Measurements from ENCODE around the gene AMMECR1L. TPM values are rescaled to one million over a fixed set of nuclear protein-coding genes. Genes with fewer than 3 reads are reported as not detected.
"Not testable (repeated sequence)": the region's sequence is repeated elsewhere in the genome, so short reads cannot be mapped to it uniquely, and the experiment has no call there.

AMMECR1L gene
- total RNA-seq, 8 experiments from 2014 or later: 9.5 to 23.5 (median 14.7) TPM

- in situ Hi-C loops (cut with MboI; ENCODE audit: low pct_unique_long_range_greater_than_20kb in 2 of 9, low sequenced_read_pairs in 9 of 9, unreplicated experiment in 9 of 9): loop anchor here in 1 of 9 experiments (25.0 kb wide), 1 partner anchor 111 kb away; no protein-coding TSS in a partner anchor
- no peak for ATAC-seq (replicated peaks in 6 of 8)
- H3K4me3 ChIP-seq: no peak overlapping the region
- H3K27ac ChIP-seq: no peak overlapping the region
- H3K4me1 ChIP-seq (replicated peaks in 1 of 2): no peaks in the 10 kb centered on the region
- WGBS, 10 experiments: 60 to 95% (median 80%) methylated on average over 2 to 7 of the region's 12 CpGs; no CpG with 5 or more reads in 1 of the 10 experiments
These were observed 15.7 kb upstream of the AMMECR1L start for GRCh38 chr2:127901339-127902056.

- in situ Hi-C loops (cut with MboI; ENCODE audit: low pct_unique_long_range_greater_than_20kb in 2 of 9, low sequenced_read_pairs in 9 of 9, unreplicated experiment in 9 of 9): no loop called here
- H3K27ac ChIP-seq: no peak overlapping the region
- no peaks in the 10 kb centered on the region for H3K4me1 ChIP-seq (replicated peaks in 1 of 2)
- H3K4me3 ChIP-seq: no peak overlapping the region
- 80 to 90% (median 80%) methylated on average over 1 of the region's 1 CpG; no CpG with 5 or more reads in 6 of the 10 experiments for WGBS, 10 experiments
- ATAC-seq (replicated peaks in 6 of 8): no peak
These were observed 11.9 kb upstream of the AMMECR1L start for GRCh38 chr2:127897531-127898211.

- in situ Hi-C loops (cut with MboI; ENCODE audit: low pct_unique_long_range_greater_than_20kb in 2 of 9, low sequenced_read_pairs in 9 of 9, unreplicated experiment in 9 of 9): no loop called here
- Histone ChIP-seq H3K4me1 (replicated peaks in 1 of 2) (no peaks in the 10 kb centered on the region), H3K27ac (no peak overlapping the region), H3K4me3 (no peak overlapping the region)
- 20 to 100% (median 80%) methylated on average over 1 to 2 of the region's 5 CpGs; no CpG with 5 or more reads in 1 of the 10 experiments for WGBS, 10 experiments
- no peak for ATAC-seq (replicated peaks in 6 of 8)
These were observed 7.7 kb upstream of the AMMECR1L start for GRCh38 chr2:127893494-127893893.

- no peak for ATAC-seq (replicated peaks in 6 of 8)
- Histone ChIP-seq H3K27ac (no peak overlapping the region), H3K4me3 (no peak overlapping the region), H3K4me1 (replicated peaks in 1 of 2) (peaks cover 0 to under 1% of the 10 kb centered on the region in 2 donors)
- in situ Hi-C loops (cut with MboI; ENCODE audit: low pct_unique_long_range_greater_than_20kb in 2 of 9, low sequenced_read_pairs in 9 of 9, unreplicated experiment in 9 of 9): no loop called here
- WGBS, 10 experiments: 80 to 100% (median 92%) methylated on average over 2 to 13 of the region's 14 CpGs; no CpG with 5 or more reads in 3 of the 10 experiments
These were observed 7.3 kb upstream of the AMMECR1L start for GRCh38 chr2:127893033-127893432.

- no peak overlapping the region for H3K27ac ChIP-seq
- 50 to 100% (median 77%) methylated on average over 1 to 3 of the region's 5 CpGs; no CpG with 5 or more reads in 7 of the 10 experiments for WGBS, 10 experiments
- ATAC-seq (replicated peaks in 6 of 8): no peak
- peaks cover 6 to 9% of the 10 kb centered on the region in 2 donors for H3K4me1 ChIP-seq (replicated peaks in 1 of 2)
- no peak overlapping the region for H3K4me3 ChIP-seq
- in situ Hi-C loops (cut with MboI; ENCODE audit: low pct_unique_long_range_greater_than_20kb in 2 of 9, low sequenced_read_pairs in 9 of 9, unreplicated experiment in 9 of 9): no loop called here
These were observed 6.1 kb upstream of the AMMECR1L start for GRCh38 chr2:127891811-127892210.

GRCh38 chr2:127890756-127891155 is 5.0 kb upstream of the AMMECR1L start:
- ATAC-seq (replicated peaks in 6 of 8); H3K27ac ChIP-seq; H3K4me3 ChIP-seq; in situ Hi-C loops (cut with MboI; ENCODE audit: low pct_unique_long_range_greater_than_20kb in 2 of 9, low sequenced_read_pairs in 9 of 9, unreplicated experiment in 9 of 9); H3K4me1 ChIP-seq (replicated peaks in 1 of 2): not testable (repeated sequence)
- WGBS, 10 experiments: 78 to 100% (median 89%) methylated on average over 1 to 6 of the region's 7 CpGs; no CpG with 5 or more reads in 4 of the 10 experiments

- 100% methylated on average over 1 of the region's 1 CpG; no CpG with 5 or more reads in 4 of the 10 experiments for WGBS, 10 experiments
- in situ Hi-C loops (cut with MboI; ENCODE audit: low pct_unique_long_range_greater_than_20kb in 2 of 9, low sequenced_read_pairs in 9 of 9, unreplicated experiment in 9 of 9): no loop called here
- Histone ChIP-seq H3K4me3 (no peak overlapping the region), H3K27ac (no peak overlapping the region), H3K4me1 (replicated peaks in 1 of 2) (peaks cover 12 to 18% of the 10 kb centered on the region in 2 donors)
- ATAC-seq (replicated peaks in 6 of 8): no peak
These were observed 3.0 kb upstream of the AMMECR1L start for GRCh38 chr2:127888772-127889171.

- Histone ChIP-seq H3K4me3 (peak overlapping the region; percentile 44 to 91 (median 70)), H3K27ac (no peak overlapping the region), H3K4me1 (replicated peaks in 1 of 2) (peaks cover 12 to 18% of the 10 kb centered on the region in 2 donors)
- in situ Hi-C loops (cut with MboI; ENCODE audit: low pct_unique_long_range_greater_than_20kb in 2 of 9, low sequenced_read_pairs in 9 of 9, unreplicated experiment in 9 of 9): no loop called here
- 0 to 80% (median 67%) methylated on average over 1 of the region's 1 CpG; no CpG with 5 or more reads in 3 of the 10 experiments for WGBS, 10 experiments
- ATAC-seq (replicated peaks in 6 of 8): no peak
These were observed 2.0 kb upstream of the AMMECR1L start for GRCh38 chr2:127887776-127888130.

- peak overlapping the region; percentile 44 to 91 (median 70) for H3K4me3 ChIP-seq
These were observed 1.5 kb upstream of the AMMECR1L start for GRCh38 chr2:127887082-127887775.

GRCh38 chr2:127886593-127886935 is 808 bp upstream of the AMMECR1L start:
- ATAC-seq (replicated peaks in 6 of 8): peak; percentile 16 to 48 (median 32)
- peaks cover 12 to 18% of the 10 kb centered on the region in 2 donors for H3K4me1 ChIP-seq (replicated peaks in 1 of 2)
- no CpG with 5 or more reads among the region's 32 CpGs for WGBS, 10 experiments
- in situ Hi-C loops (cut with MboI; ENCODE audit: low pct_unique_long_range_greater_than_20kb in 2 of 9, low sequenced_read_pairs in 9 of 9, unreplicated experiment in 9 of 9): not testable (repeated sequence)
- peak overlapping the region; percentile 80 to 91 for H3K27ac ChIP-seq
- H3K4me3 ChIP-seq: peak overlapping the region; percentile 44 to 91 (median 70)

More at GRCh38 chr2:127887082-127887775, 1.5 kb upstream of the AMMECR1L start:
- H3K4me1 ChIP-seq (replicated peaks in 1 of 2): peaks cover 12 to 18% of the 10 kb centered on the region in 2 donors
- H3K27ac ChIP-seq: peak overlapping the region; percentile 52 to 57
- no peak for ATAC-seq (replicated peaks in 6 of 8)
- WGBS, 10 experiments: 22 to 90% (median 59%) methylated on average over 2 to 6 of the region's 8 CpGs
- in situ Hi-C loops (cut with MboI; ENCODE audit: low pct_unique_long_range_greater_than_20kb in 2 of 9, low sequenced_read_pairs in 9 of 9, unreplicated experiment in 9 of 9): no loop called here

GRCh38 chr2:127884861-127885740 is 655 bp downstream of the AMMECR1L start:
- peaks cover 12 to 18% of the 10 kb centered on the region in 2 donors for H3K4me1 ChIP-seq (replicated peaks in 1 of 2)
- WGBS, 10 experiments: 0 to 5% (median 0%) methylated on average over 1 to 10 of the region's 61 CpGs; no CpG with 5 or more reads in 5 of the 10 experiments
- peak overlapping the region; percentile 44 to 91 (median 70) for H3K4me3 ChIP-seq
- in situ Hi-C loops (cut with MboI; ENCODE audit: low pct_unique_long_range_greater_than_20kb in 2 of 9, low sequenced_read_pairs in 9 of 9, unreplicated experiment in 9 of 9): not testable (repeated sequence)
- ATAC-seq (replicated peaks in 6 of 8): peak; percentile 9 to 38 (median 26)
- peak overlapping the region; percentile 88 to 91 for H3K27ac ChIP-seq

- in situ Hi-C loops (cut with MboI; ENCODE audit: low pct_unique_long_range_greater_than_20kb in 2 of 9, low sequenced_read_pairs in 9 of 9, unreplicated experiment in 9 of 9): no loop called here
- ATAC-seq (replicated peaks in 6 of 8): peak in 1 of 8 experiments; percentile 1
- H3K27ac ChIP-seq: no peak overlapping the region
- peaks cover 12 to 18% of the 10 kb centered on the region in 2 donors for H3K4me1 ChIP-seq (replicated peaks in 1 of 2)
- H3K4me3 ChIP-seq: peak overlapping the region; percentile 44 to 91 (median 70)
- 0 to 40% (median 20%) methylated on average over 1 to 9 of the region's 10 CpGs for whole genome bisulfite sequencing, 10 experiments
These were observed 1.3 kb downstream of the AMMECR1L start for GRCh38 chr2:127884436-127884835.

All from motor neuron (in vitro differentiated cells).